Measurements from ENCODE around the gene DDN. TPM values are rescaled to one million over a fixed set of nuclear protein-coding genes. Genes with fewer than 3 reads are reported as not detected.

The DDN gene
- total RNA-seq, 1 donor from 2014 or later = 0.26 TPM

DNA sequence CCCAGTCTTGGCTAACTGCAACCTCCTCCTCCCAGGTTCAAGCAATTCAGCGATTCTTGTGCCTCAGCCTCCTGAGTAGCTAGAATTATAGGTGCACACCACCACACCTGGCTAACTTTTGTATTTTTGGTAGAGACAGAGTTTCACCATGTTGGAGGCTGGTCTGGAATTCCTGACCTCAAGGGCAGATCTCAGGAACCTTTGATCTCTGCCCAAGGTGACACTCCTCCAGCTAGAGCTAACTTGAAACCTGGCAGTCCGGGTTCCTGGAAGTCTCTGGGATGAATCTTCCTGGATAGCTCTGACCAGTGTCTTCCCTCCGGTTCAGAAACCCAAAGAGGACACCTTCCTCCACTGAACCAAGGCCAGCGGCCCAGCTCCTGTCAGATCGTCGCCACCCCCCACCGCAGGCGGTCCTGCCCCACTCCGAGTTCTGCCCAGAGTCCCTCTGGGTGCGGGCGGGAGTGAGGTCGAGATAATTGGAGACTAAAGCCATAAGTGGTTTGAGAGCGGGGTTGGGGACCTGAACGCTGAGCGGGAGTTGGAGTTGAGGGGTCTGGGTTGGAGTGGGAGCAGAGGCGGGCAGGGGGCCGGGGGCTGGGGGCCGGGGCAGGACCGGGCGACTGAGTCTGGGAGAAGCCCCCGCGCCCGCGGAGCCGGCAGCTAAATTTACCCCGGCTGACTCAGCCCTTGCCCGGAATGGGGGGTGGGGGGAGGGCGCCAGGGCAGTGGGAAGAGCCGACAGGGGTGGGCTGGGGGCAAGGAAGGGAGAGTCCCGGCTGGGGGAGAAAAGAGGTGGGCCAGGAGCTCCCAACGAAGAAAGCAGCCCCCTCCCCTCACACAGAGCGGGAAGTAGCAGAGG lies 4.7 kb downstream of the DDN start:
- peaks cover 6% of the 10 kb centered on the region for H3K27me3 ChIP-seq (ENCODE audit: control insufficient read depth, insufficient read depth, low read length)
- H3K36me3 ChIP-seq (ENCODE audit: control insufficient read depth, insufficient read depth, low read length) = no peaks in the 10 kb centered on the region
- FAIRE-seq (no peak), DNase-seq (ENCODE audit: low read depth) (no peak)
- TF ChIP-seq, protein P1, sequence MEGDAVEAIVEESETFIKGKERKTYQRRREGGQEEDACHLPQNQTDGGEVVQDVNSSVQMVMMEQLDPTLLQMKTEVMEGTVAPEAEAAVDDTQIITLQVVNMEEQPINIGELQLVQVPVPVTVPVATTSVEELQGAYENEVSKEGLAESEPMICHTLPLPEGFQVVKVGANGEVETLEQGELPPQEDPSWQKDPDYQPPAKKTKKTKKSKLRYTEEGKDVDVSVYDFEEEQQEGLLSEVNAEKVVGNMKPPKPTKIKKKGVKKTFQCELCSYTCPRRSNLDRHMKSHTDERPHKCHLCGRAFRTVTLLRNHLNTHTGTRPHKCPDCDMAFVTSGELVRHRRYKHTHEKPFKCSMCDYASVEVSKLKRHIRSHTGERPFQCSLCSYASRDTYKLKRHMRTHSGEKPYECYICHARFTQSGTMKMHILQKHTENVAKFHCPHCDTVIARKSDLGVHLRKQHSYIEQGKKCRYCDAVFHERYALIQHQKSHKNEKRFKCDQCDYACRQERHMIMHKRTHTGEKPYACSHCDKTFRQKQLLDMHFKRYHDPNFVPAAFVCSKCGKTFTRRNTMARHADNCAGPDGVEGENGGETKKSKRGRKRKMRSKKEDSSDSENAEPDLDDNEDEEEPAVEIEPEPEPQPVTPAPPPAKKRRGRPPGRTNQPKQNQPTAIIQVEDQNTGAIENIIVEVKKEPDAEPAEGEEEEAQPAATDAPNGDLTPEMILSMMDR (IDR thresholded peaks at IDR 0.05; ENCODE audit: insufficient read depth, low read length, severe bottlenecking) = no peak
- no peak overlapping the region for H3K4me3 ChIP-seq (ENCODE audit: low read depth, low read length)

DNA sequence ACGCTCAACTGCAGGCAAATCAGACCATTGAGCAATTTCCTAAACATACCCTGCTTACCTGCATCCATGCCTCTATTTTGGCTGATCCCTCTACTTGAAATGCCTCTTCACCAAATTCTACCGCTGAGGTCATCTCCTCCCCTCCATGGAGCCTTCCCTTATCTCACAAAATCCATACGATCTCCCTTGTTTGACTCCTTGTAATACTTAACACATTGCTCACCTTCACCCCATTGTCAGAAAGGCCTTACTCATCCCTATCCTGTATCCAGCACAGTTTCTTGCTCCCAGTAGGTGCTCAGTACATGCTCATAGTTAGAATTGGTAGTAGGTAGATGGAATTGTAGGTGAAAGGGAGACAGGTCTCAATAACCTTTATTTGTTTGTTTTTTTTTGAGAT lies 5.4 kb downstream of the DDN start:
- DNase-seq (ENCODE audit: low read depth) = peak; percentile 73
- peak; percentile 77 for FAIRE-seq
- TF ChIP-seq, protein P1 (IDR thresholded peaks at IDR 0.05; ENCODE audit: insufficient read depth, low read length, severe bottlenecking) = no peak
- H3K27me3 ChIP-seq (ENCODE audit: control insufficient read depth, insufficient read depth, low read length) = peaks cover 6% of the 10 kb centered on the region
- no peak overlapping the region for H3K4me3 ChIP-seq (ENCODE audit: low read depth, low read length)
- no peaks in the 10 kb centered on the region for H3K36me3 ChIP-seq (ENCODE audit: control insufficient read depth, insufficient read depth, low read length)

DNA sequence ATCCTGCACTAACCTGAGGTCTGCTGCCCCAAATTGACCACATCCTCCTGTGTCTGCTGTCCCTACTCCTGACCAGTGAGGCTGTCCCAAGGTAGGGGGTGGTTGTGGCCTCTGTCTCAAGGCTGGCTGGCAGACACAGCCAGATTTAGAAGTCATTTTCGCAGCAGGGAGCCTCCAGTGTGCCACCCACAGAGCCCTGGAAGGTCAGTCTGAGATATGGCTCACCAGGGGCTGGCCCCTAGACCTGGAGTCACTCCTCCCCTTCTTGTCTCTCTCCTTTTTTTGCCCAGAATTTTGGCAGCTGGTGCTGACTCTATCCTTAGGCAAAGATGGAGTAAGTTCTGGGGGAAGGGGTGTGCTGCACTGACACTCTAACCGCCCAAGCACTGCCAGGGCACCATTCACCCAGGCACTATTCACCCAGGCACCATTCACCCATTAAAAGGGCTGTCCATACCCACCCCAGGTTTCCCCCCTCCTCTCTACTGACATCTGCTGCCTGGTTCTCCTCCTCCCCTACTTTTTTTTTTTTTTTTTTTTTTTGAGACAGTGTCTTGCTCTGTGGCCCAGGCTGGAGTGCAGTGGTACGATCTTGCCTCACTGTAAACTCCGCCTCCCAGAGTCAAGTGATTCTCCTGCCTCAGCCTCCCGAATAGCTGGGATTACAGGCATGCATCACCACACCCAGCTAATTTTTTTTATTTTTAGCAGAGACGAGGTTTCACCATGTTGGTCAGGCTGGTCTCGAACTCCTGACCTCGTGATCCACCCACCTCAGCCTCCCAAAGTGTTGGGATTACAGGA lies 7.7 kb downstream of the DDN start:
- FAIRE-seq (no peak), DNase-seq (ENCODE audit: low read depth) (no peak)
- H3K4me3 ChIP-seq (ENCODE audit: low read depth, low read length) = no peak overlapping the region
- no peaks in the 10 kb centered on the region for H3K36me3 ChIP-seq (ENCODE audit: control insufficient read depth, insufficient read depth, low read length)
- TF ChIP-seq, protein P1 (IDR thresholded peaks at IDR 0.05; ENCODE audit: insufficient read depth, low read length, severe bottlenecking) = no peak
- peaks cover 10% of the 10 kb centered on the region for H3K27me3 ChIP-seq (ENCODE audit: control insufficient read depth, insufficient read depth, low read length)

DNA sequence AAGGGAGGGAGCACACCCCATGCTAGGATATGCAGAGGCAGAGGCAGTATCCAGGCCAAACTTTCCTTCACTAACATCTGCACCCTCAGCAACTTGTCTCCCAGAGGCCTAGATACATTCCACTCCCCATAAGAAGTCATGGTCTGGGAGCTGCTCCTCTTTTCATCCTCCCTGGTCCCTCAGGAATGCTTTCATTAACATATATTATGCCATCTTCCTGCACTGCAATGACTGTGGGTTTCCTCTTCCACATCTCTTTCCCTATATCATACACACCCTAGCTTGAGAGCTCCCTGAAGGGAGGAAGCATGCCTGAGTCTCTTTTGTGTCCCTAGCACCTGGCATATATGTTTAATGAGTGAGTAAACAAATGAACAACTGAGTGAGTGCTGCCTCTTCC lies 8.6 kb downstream of the DDN start:
- peaks cover 16% of the 10 kb centered on the region for H3K27me3 ChIP-seq (ENCODE audit: control insufficient read depth, insufficient read depth, low read length)

DNA sequence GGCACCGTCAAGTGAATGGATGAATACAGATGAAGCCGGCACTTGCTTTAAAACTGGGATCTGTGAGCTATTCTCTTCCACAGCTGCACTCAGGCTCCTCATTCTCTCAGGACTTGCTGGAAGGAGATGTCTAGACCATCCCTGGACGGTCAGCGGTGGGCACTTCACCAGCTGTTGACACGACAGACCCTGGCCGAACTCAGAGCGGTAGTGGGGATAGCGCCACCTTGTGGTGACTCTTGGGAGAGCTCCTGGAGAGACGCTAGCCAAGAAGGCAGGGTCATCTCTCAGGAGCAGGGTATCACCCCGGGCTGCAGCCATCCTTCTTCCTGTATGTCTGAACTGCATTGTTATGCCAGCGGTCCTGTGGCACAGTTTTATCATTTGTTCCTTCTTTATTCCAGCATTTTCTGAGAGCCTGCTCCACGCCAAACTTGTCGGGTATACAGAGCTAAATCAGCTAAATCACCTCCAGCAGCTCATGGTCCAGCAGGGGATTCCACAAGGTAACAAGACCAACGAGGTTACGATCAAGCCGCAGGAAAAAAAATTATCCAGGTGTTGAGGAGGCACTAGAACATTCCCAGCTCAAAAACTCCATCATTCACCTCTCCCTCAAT lies 11.0 kb downstream of the DDN start:
- peak; percentile 32 for DNase-seq (ENCODE audit: low read depth)
- FAIRE-seq = peak; percentile 18
- TF ChIP-seq, protein P1 (IDR thresholded peaks at IDR 0.05; ENCODE audit: insufficient read depth, low read length, severe bottlenecking) = peak; percentile 94
- Histone ChIP-seq H3K27me3 (ENCODE audit: control insufficient read depth, insufficient read depth, low read length) (peaks cover 31% of the 10 kb centered on the region), H3K4me3 (ENCODE audit: low read depth, low read length) (no peak overlapping the region), H3K36me3 (ENCODE audit: control insufficient read depth, insufficient read depth, low read length) (no peaks in the 10 kb centered on the region)

More for the DNA sequence above, 8.6 kb downstream of the DDN start:
- TF ChIP-seq, protein P1 (IDR thresholded peaks at IDR 0.05; ENCODE audit: insufficient read depth, low read length, severe bottlenecking) = no peak
- Histone ChIP-seq H3K4me3 (ENCODE audit: low read depth, low read length) (no peak overlapping the region), H3K36me3 (ENCODE audit: control insufficient read depth, insufficient read depth, low read length) (no peaks in the 10 kb centered on the region)
- FAIRE-seq (no peak), DNase-seq (ENCODE audit: low read depth) (no peak)
